ENCODE measurements around the gene RGS3.
"Not testable (repeated sequence)": the region's sequence is repeated elsewhere in the genome, so short reads cannot be mapped to it uniquely, and the experiment has no call there.

RGS3 gene

GRCh38 chr9:113476511-113476916 is 13.0 kb downstream of the RGS3 start:
- peaks cover 14% of the 10 kb centered on the region for H3K4me1 Mint-ChIP-seq
- no peaks in the 10 kb centered on the region for H3K9me3 Mint-ChIP-seq
- no peak overlapping the region for H3K4me3 Mint-ChIP-seq
- ATAC-seq (no peak), DNase-seq (ENCODE audit: low spot score in 2 of 2) (no peak)
- H3K36me3 Mint-ChIP-seq, result no peaks in the 10 kb centered on the region
- no peak overlapping the region for H3K27ac Mint-ChIP-seq

- H3K4me1 Mint-ChIP-seq, result peaks cover 14% of the 10 kb centered on the region
These were observed 13.5 kb downstream of the RGS3 start for GRCh38 chr9:113477058-113477457.

GRCh38 chr9:113477661-113478060 is 14.1 kb downstream of the RGS3 start:
- Mint-ChIP-seq H3K27ac (no peak overlapping the region), H3K36me3 (peaks cover 4% of the 10 kb centered on the region), H3K9me3 (no peaks in the 10 kb centered on the region), H3K4me3 (no peak overlapping the region), H3K4me1 (peaks cover 14% of the 10 kb centered on the region)
- ATAC-seq, result no peak
- no peak for DNase-seq (ENCODE audit: low spot score in 2 of 2)

More at GRCh38 chr9:113477058-113477457, 13.5 kb downstream of the RGS3 start:
- H3K9me3 Mint-ChIP-seq, result no peaks in the 10 kb centered on the region
- DNase-seq (ENCODE audit: low spot score in 2 of 2) (no peak), ATAC-seq (no peak)
- no peak overlapping the region for H3K27ac Mint-ChIP-seq
- no peaks in the 10 kb centered on the region for H3K36me3 Mint-ChIP-seq
- no peak overlapping the region for H3K4me3 Mint-ChIP-seq

- Mint-ChIP-seq H3K27ac (no peak overlapping the region), H3K4me3 (no peak overlapping the region), H3K36me3 (peaks cover 7% of the 10 kb centered on the region), H3K4me1 (peaks cover 14% of the 10 kb centered on the region), H3K9me3 (no peaks in the 10 kb centered on the region)
- peak; percentile 59 for ATAC-seq
- DNase-seq (ENCODE audit: low spot score in 2 of 2), result no peak
These were observed 15.7 kb downstream of the RGS3 start for GRCh38 chr9:113479174-113479621.

- DNase-seq (ENCODE audit: low spot score in 2 of 2), result no peak
- peak overlapping the region; percentile 15 for H3K27ac Mint-ChIP-seq
- H3K36me3 Mint-ChIP-seq, result peaks cover 7% of the 10 kb centered on the region
- H3K9me3 Mint-ChIP-seq, result no peaks in the 10 kb centered on the region
- ATAC-seq, result no peak
- peaks cover 14% of the 10 kb centered on the region for H3K4me1 Mint-ChIP-seq
- H3K4me3 Mint-ChIP-seq, result no peak overlapping the region
These were observed 17.1 kb downstream of the RGS3 start for GRCh38 chr9:113480612-113481011.

- peaks cover 14% of the 10 kb centered on the region for H3K4me1 Mint-ChIP-seq
- H3K4me3 Mint-ChIP-seq, result no peak overlapping the region
- H3K27ac Mint-ChIP-seq, result peak overlapping the region; percentile 15
- peaks cover 7% of the 10 kb centered on the region for H3K36me3 Mint-ChIP-seq
- no peaks in the 10 kb centered on the region for H3K9me3 Mint-ChIP-seq
- DNase-seq (ENCODE audit: low spot score in 2 of 2), result no peak
- no peak for ATAC-seq
These were observed 17.8 kb downstream of the RGS3 start for GRCh38 chr9:113481176-113481787.

- H3K36me3 Mint-ChIP-seq, result peaks cover 7% of the 10 kb centered on the region
- ATAC-seq (no peak), DNase-seq (ENCODE audit: low spot score in 2 of 2) (no peak)
- peaks cover 14% of the 10 kb centered on the region for H3K4me1 Mint-ChIP-seq
- no peak overlapping the region for H3K4me3 Mint-ChIP-seq
- no peaks in the 10 kb centered on the region for H3K9me3 Mint-ChIP-seq
- peak overlapping the region; percentile 46 for H3K27ac Mint-ChIP-seq
These were observed 18.8 kb downstream of the RGS3 start for GRCh38 chr9:113482341-113482740.

- Mint-ChIP-seq H3K4me3 (no peak overlapping the region), H3K27ac (peak overlapping the region; percentile 46), H3K4me1 (peaks cover 14% of the 10 kb centered on the region), H3K9me3 (no peaks in the 10 kb centered on the region), H3K36me3 (peaks cover 7% of the 10 kb centered on the region)
- ATAC-seq (no peak), DNase-seq (ENCODE audit: low spot score in 2 of 2) (no peak)
These were observed 19.6 kb downstream of the RGS3 start for GRCh38 chr9:113482991-113483675.

- no peak overlapping the region for H3K27ac Mint-ChIP-seq
- peaks cover 13% of the 10 kb centered on the region for H3K4me1 Mint-ChIP-seq
- DNase-seq (ENCODE audit: low spot score in 2 of 2) (no peak), ATAC-seq (no peak)
- H3K36me3 Mint-ChIP-seq, result peaks cover 7% of the 10 kb centered on the region
- H3K9me3 Mint-ChIP-seq, result no peaks in the 10 kb centered on the region
- no peak overlapping the region for H3K4me3 Mint-ChIP-seq
These were observed 20.2 kb downstream of the RGS3 start for GRCh38 chr9:113483676-113484257.

GRCh38 chr9:113484258-113484730 is 20.8 kb downstream of the RGS3 start:
- Mint-ChIP-seq H3K4me1 (peaks cover 7% of the 10 kb centered on the region), H3K36me3 (peaks cover 7% of the 10 kb centered on the region), H3K4me3 (no peak overlapping the region), H3K9me3 (no peaks in the 10 kb centered on the region), H3K27ac (no peak overlapping the region)
- no peak for DNase-seq (ENCODE audit: low spot score in 2 of 2)
- no peak for ATAC-seq

GRCh38 chr9:113485761-113486115 is 22.2 kb downstream of the RGS3 start:
- H3K36me3 Mint-ChIP-seq, result peaks cover 7% of the 10 kb centered on the region
- DNase-seq (ENCODE audit: low spot score in 2 of 2) (no peak), ATAC-seq (no peak)
- no peaks in the 10 kb centered on the region for H3K4me1 Mint-ChIP-seq
- no peak overlapping the region for H3K27ac Mint-ChIP-seq
- H3K4me3 Mint-ChIP-seq, result no peak overlapping the region
- H3K9me3 Mint-ChIP-seq, result no peaks in the 10 kb centered on the region

- H3K9me3 Mint-ChIP-seq, result no peaks in the 10 kb centered on the region
- no peak for ATAC-seq
These were observed 22.8 kb downstream of the RGS3 start for GRCh38 chr9:113486327-113486726.

GRCh38 chr9:113488071-113488470 is 24.5 kb downstream of the RGS3 start:
- H3K4me3 Mint-ChIP-seq, result no peak overlapping the region
- no peaks in the 10 kb centered on the region for H3K9me3 Mint-ChIP-seq
- no peak for ATAC-seq
- no peaks in the 10 kb centered on the region for H3K36me3 Mint-ChIP-seq
- peaks cover 3% of the 10 kb centered on the region for H3K4me1 Mint-ChIP-seq
- H3K27ac Mint-ChIP-seq, result peak overlapping the region; percentile 1
- no peak for DNase-seq (ENCODE audit: low spot score in 2 of 2)

More at GRCh38 chr9:113486327-113486726, 22.8 kb downstream of the RGS3 start:
- no peaks in the 10 kb centered on the region for H3K4me1 Mint-ChIP-seq
- H3K36me3 Mint-ChIP-seq, result peaks cover 7% of the 10 kb centered on the region
- no peak overlapping the region for H3K4me3 Mint-ChIP-seq
- H3K27ac Mint-ChIP-seq, result no peak overlapping the region
- DNase-seq (ENCODE audit: low spot score in 2 of 2), result no peak

GRCh38 chr9:113488490-113488889 is 25.0 kb downstream of the RGS3 start:
- peaks cover 6% of the 10 kb centered on the region for H3K4me1 Mint-ChIP-seq
- no peaks in the 10 kb centered on the region for H3K9me3 Mint-ChIP-seq
- no peak overlapping the region for H3K4me3 Mint-ChIP-seq
- ATAC-seq, result no peak
- no peaks in the 10 kb centered on the region for H3K36me3 Mint-ChIP-seq
- no peak overlapping the region for H3K27ac Mint-ChIP-seq
- DNase-seq (ENCODE audit: low spot score in 2 of 2), result no peak

- not testable (repeated sequence) for H3K9me3 Mint-ChIP-seq; H3K4me1 Mint-ChIP-seq; H3K36me3 Mint-ChIP-seq; H3K4me3 Mint-ChIP-seq; H3K27ac Mint-ChIP-seq; DNase-seq (ENCODE audit: low spot score in 2 of 2); ATAC-seq
These were observed 27.6 kb downstream of the RGS3 start for GRCh38 chr9:113491147-113491546.
